Smooth muscle cell (in vitro differentiated cells): Measurements from ENCODE around the gene CAPN5. TPM values are rescaled to one million over a fixed set of nuclear protein-coding genes. Genes with fewer than 3 reads are reported as not detected.

Experiments used
- DNase-seq: peaks from one replicate; lab custom pipeline; 2025; ENCODE audit not compliant: unreplicated experiment; lab: John Stamatoyannopoulos, UW
- H2AFZ ChIP-seq: fragments of 200-600 bp; sonication (generic); 2 replicates; pipeline ENCODE4 v1.6.0; 2016; ENCODE audit warnings: antibody characterized with exemption, low read depth, mild to moderate bottlenecking
- H3F3A ChIP-seq: fragments of 200-600 bp; sonication (generic); 2 replicates; pipeline ENCODE4 v1.6.0; 2017; ENCODE audit warnings: antibody characterized with exemption, low read depth
- H3K27ac ChIP-seq: fragments of 200-600 bp; sonication (generic); 2 replicates; pipeline ENCODE4 v1.5.1; 2016; ENCODE audit warnings: low read depth, mild to moderate bottlenecking
- H3K27me3 ChIP-seq: fragments of 200-600 bp; sonication (generic); 2 replicates; pipeline ENCODE4 v1.6.1; 2016; ENCODE audit warnings: low read depth, mild to moderate bottlenecking
- H3K36me3 ChIP-seq: fragments of 200-600 bp; sonication (generic); 2 replicates; pipeline ENCODE4 v1.5.1; 2016; ENCODE audit warnings: low read depth
- H3K4me1 ChIP-seq: fragments of 200-600 bp; sonication (generic); 2 replicates; pipeline ENCODE4 v1.5.1; 2016; ENCODE audit warnings: low read depth
- H3K4me2 ChIP-seq: fragments of 200-600 bp; sonication (generic); 2 replicates; pipeline ENCODE4 v1.6.0; 2016; ENCODE audit warnings: mild to moderate bottlenecking
- H3K4me3 ChIP-seq: fragments of 200-600 bp; sonication (generic); 2 replicates; pipeline ENCODE4 v1.5.1; 2016; ENCODE audit warnings: mild to moderate bottlenecking
- H3K79me2 ChIP-seq: fragments of 200-600 bp; sonication (generic); 2 replicates; pipeline ENCODE4 v1.6.0; 2016; ENCODE audit warnings: low read depth, mild to moderate bottlenecking
- H3K9ac ChIP-seq: fragments of 200-600 bp; sonication (generic); 2 replicates; pipeline ENCODE4 v1.6.0; 2016; ENCODE audit warnings: low read depth
- H3K9me3 ChIP-seq: fragments of 200-600 bp; sonication (generic); replicated peaks from 2 replicates; pipeline ENCODE4 v1.5.1; 2016; ENCODE audit warnings: low read depth
- H4K20me1 ChIP-seq: fragments of 200-600 bp; sonication (generic); 2 replicates; pipeline ENCODE4 v1.6.0; 2016; ENCODE audit warnings: low read depth
- WGBS: methylation state at CpG from one replicate; pipeline ENCODE4 v1.1.7; 2016; ENCODE audit warnings: low lambda C conversion rate; 5-methylcytosine and 5-hydroxymethylcytosine counted together
- polyA plus RNA-seq: library from polyadenylated mRNA; unstranded; fragments of >200 nt; fragmentation: Nextera tagmentation; extraction: Ambion mirVana; gene quantifications from 2 replicates; pipeline ENCODE4 v1.2.1, GENCODE V29; 2016
- total RNA-seq: library from RNA; depleted of rRNA; stranded (reverse); fragments of >200 nt; gene quantifications from 2 replicates; pipeline ENCODE4 v1.2.3, GENCODE V29; 2014
- TF ChIP-seq, protein P1 (sequence below): fragments of 200-600 bp; sonication (generic); IDR thresholded peaks from 2 replicates; pipeline ENCODE4 v1.5.1; 2017; ENCODE audit warnings: borderline replicate concordance, mild to moderate bottlenecking, antibody characterized with exemption; ENCODE audit not compliant: insufficient read depth, poor library complexity, severe bottlenecking

The CAPN5 gene
- total and polyA plus RNA-seq, 2 experiments from 2014 or later: 15.5 to 23.1 TPM

GRCh38 chr11:77024745-77025144 is 42.0 kb upstream of the CAPN5 start:
- no peak overlapping the region for H3K27ac ChIP-seq
- peaks cover 4% of the 10 kb centered on the region for H3K4me1 ChIP-seq
- no peaks in the 10 kb centered on the region for H3K9me3 ChIP-seq
- TF ChIP-seq, protein P1, sequence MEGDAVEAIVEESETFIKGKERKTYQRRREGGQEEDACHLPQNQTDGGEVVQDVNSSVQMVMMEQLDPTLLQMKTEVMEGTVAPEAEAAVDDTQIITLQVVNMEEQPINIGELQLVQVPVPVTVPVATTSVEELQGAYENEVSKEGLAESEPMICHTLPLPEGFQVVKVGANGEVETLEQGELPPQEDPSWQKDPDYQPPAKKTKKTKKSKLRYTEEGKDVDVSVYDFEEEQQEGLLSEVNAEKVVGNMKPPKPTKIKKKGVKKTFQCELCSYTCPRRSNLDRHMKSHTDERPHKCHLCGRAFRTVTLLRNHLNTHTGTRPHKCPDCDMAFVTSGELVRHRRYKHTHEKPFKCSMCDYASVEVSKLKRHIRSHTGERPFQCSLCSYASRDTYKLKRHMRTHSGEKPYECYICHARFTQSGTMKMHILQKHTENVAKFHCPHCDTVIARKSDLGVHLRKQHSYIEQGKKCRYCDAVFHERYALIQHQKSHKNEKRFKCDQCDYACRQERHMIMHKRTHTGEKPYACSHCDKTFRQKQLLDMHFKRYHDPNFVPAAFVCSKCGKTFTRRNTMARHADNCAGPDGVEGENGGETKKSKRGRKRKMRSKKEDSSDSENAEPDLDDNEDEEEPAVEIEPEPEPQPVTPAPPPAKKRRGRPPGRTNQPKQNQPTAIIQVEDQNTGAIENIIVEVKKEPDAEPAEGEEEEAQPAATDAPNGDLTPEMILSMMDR: no peak
- H3K27me3 ChIP-seq: no peaks in the 10 kb centered on the region
- no peak overlapping the region for H3K4me2 ChIP-seq
- DNase-seq: no peak
- no peaks in the 10 kb centered on the region for H3K79me2 ChIP-seq
- H2AFZ ChIP-seq: no peak overlapping the region
- H3K9ac ChIP-seq: no peak overlapping the region
- H3K4me3 ChIP-seq: no peak overlapping the region
- no peaks in the 10 kb centered on the region for H4K20me1 ChIP-seq
- peaks cover 5% of the 10 kb centered on the region for H3F3A ChIP-seq
- no peaks in the 10 kb centered on the region for H3K36me3 ChIP-seq

DNA sequence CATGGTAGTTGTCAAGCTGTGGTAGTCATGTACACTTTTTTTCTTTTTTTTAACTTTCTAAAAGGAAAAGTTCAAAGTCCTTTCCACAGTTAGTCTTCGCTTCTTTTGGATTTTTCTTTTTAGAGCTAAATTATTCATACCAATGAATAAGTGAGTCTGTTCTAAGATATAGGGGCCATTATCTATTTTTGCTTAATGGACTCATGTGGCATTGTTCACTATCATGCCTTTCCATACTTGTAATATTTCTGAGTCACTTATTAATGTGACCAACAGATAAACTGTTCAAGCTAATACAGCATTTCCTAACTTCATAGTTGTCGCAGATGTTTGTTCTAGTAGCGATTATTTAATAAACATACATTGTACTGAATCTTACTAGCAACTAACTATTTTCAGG is 40.5 kb upstream of the CAPN5 start:
- Histone ChIP-seq H3K4me3 (no peak overlapping the region), H3K27ac (no peak overlapping the region), H3K9ac (no peak overlapping the region), H2AFZ (no peak overlapping the region), H3K4me1 (no peaks in the 10 kb centered on the region), H3K79me2 (no peaks in the 10 kb centered on the region), H3K27me3 (peaks cover 4% of the 10 kb centered on the region), H3K9me3 (no peaks in the 10 kb centered on the region), H4K20me1 (no peaks in the 10 kb centered on the region), H3K36me3 (no peaks in the 10 kb centered on the region), H3K4me2 (no peak overlapping the region), H3F3A (peaks cover 2% of the 10 kb centered on the region)
- 94% methylated on average over 3 of the region's 3 CpGs for WGBS
- TF ChIP-seq, protein P1: no peak
- DNase-seq: no peak

DNA sequence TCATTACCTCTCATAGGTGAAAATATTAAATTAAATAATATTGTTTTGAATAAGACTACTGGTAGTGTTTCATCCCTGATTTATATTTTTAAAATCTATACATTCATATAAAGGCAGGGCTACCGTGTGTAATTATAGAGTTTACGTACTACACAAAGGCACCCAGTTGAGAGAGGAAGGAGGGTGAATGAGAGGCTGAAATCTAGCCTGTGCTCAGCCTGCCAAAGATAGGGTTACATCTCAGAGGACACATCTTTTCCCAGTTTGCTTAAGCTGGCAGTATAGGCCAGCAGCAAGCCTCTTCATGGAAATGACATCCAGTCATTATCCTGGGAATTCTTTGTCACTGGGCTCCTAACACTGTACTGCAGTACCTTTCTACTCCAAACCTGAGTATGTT is 40.0 kb upstream of the CAPN5 start:
- Histone ChIP-seq H3K79me2 (no peaks in the 10 kb centered on the region), H3K4me2 (no peak overlapping the region), H3K9me3 (no peaks in the 10 kb centered on the region), H2AFZ (no peak overlapping the region), H4K20me1 (no peaks in the 10 kb centered on the region), H3K27me3 (peaks cover 4% of the 10 kb centered on the region), H3K36me3 (no peaks in the 10 kb centered on the region), H3K9ac (no peak overlapping the region), H3K4me3 (no peak overlapping the region), H3F3A (no peaks in the 10 kb centered on the region), H3K4me1 (no peaks in the 10 kb centered on the region), H3K27ac (no peak overlapping the region)
- TF ChIP-seq, protein P1: no peak
- 87% methylated on average over 2 of the region's 2 CpGs for WGBS
- no peak for DNase-seq

DNA sequence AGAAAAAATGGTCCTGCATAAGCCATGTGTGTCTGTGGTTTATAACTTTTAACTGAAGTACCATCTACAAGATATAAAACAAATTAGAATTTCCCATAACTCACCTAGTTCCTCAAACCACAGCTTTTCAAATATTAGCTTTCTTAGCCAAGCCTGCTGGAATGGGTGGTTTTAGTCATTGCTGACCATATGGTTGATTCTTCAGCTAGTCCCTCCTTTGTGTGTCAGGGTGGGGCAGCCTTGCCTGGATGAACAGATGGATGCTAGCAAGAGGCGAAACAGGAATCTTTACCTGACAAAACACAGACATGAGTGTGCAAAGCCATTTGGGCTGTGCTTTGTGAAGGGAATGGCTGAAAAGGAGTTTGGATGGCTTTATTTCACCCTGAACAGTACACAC is 39.5 kb upstream of the CAPN5 start:
- Histone ChIP-seq H3K27ac (no peak overlapping the region), H3K4me3 (no peak overlapping the region), H3K27me3 (peaks cover 4% of the 10 kb centered on the region), H3K79me2 (no peaks in the 10 kb centered on the region), H3F3A (no peaks in the 10 kb centered on the region), H3K4me2 (no peak overlapping the region), H2AFZ (no peak overlapping the region), H4K20me1 (no peaks in the 10 kb centered on the region), H3K9me3 (no peaks in the 10 kb centered on the region), H3K36me3 (no peaks in the 10 kb centered on the region), H3K9ac (no peak overlapping the region), H3K4me1 (no peaks in the 10 kb centered on the region)
- 81% methylated on average over 1 of the region's 1 CpG for WGBS
- no peak for DNase-seq
- TF ChIP-seq, protein P1: no peak
